GM12801 (cell line): ENCODE data around the gene RASEF.

Experiments
- CTCF ChIP-seq: IDR thresholded peaks from one replicate; pipeline ENCODE4 v1.5.1; 2011; ENCODE audit warnings: control low read depth; ENCODE audit not compliant: insufficient read length; ENCODE audit errors: extremely low read depth

Gene RASEF

GRCh38 chr9:83081846-83082245 lies 18.9 kb upstream of the RASEF start:
- TF ChIP-seq CTCF, result no peak

- no peak for TF ChIP-seq CTCF
These were observed 18.1 kb upstream of the RASEF start for GRCh38 chr9:83081010-83081409.

- no peak for TF ChIP-seq CTCF
These were observed 8.7 kb upstream of the RASEF start for GRCh38 chr9:83071626-83072025.

- TF ChIP-seq CTCF, result no peak
These were observed 7.3 kb upstream of the RASEF start for GRCh38 chr9:83070261-83070660.

GRCh38 chr9:83069651-83070050 lies 6.7 kb upstream of the RASEF start:
- TF ChIP-seq CTCF, result no peak

GRCh38 chr9:83068414-83068813 lies 5.5 kb upstream of the RASEF start:
- TF ChIP-seq CTCF, result no peak

- no peak for TF ChIP-seq CTCF
These were observed 4.6 kb upstream of the RASEF start for GRCh38 chr9:83067579-83067978.

GRCh38 chr9:83066771-83067170 lies 3.8 kb upstream of the RASEF start:
- no peak for TF ChIP-seq CTCF
